Skeletal muscle satellite cell (primary cell): ENCODE results near the gene EVX2.

Experiments
- H3K27me3 ChIP-seq: 2 replicates; pipeline ENCODE4 v1.7.0; 2013; ENCODE audit warnings: low read length; ENCODE audit not compliant: control insufficient read depth, insufficient read depth
- H3K36me3 ChIP-seq: 2 replicates; pipeline ENCODE4 v1.7.0; 2013; ENCODE audit warnings: mild to moderate bottlenecking, control low read depth, low read length; ENCODE audit not compliant: insufficient read depth
- H3K4me1 ChIP-seq: 2 replicates; pipeline ENCODE4 v1.7.0; 2013; ENCODE audit warnings: low read length; ENCODE audit not compliant: control insufficient read depth, insufficient read depth
- H3K4me2 ChIP-seq: 2 replicates; pipeline ENCODE4 v1.7.0; 2013; ENCODE audit warnings: mild to moderate bottlenecking, low read length
- H3K4me3 ChIP-seq: 2 replicates; pipeline ENCODE4 v1.7.0; 2013; ENCODE audit warnings: low read length
- H3K9ac ChIP-seq: 2 replicates; pipeline ENCODE4 v1.7.0; 2013; ENCODE audit warnings: mild to moderate bottlenecking, low read depth, low read length, moderate library complexity
- H3K9me3 ChIP-seq: replicated peaks from 2 replicates; pipeline ENCODE4 v1.7.0; 2013; ENCODE audit warnings: mild to moderate bottlenecking, control low read depth, low read length

The EVX2 gene

GRCh38 chr2:176088048-176088936, 4.5 kb upstream of the EVX2 start:
- Histone ChIP-seq H3K9me3 (no peaks in the 10 kb centered on the region), H3K27me3 (peaks cover 92% of the 10 kb centered on the region), H3K4me1 (peaks cover 11% of the 10 kb centered on the region), H3K36me3 (no peaks in the 10 kb centered on the region), H3K4me2 (peak overlapping the region; percentile 77), H3K4me3 (peak overlapping the region; percentile 57), H3K9ac (no peak overlapping the region)

DNA sequence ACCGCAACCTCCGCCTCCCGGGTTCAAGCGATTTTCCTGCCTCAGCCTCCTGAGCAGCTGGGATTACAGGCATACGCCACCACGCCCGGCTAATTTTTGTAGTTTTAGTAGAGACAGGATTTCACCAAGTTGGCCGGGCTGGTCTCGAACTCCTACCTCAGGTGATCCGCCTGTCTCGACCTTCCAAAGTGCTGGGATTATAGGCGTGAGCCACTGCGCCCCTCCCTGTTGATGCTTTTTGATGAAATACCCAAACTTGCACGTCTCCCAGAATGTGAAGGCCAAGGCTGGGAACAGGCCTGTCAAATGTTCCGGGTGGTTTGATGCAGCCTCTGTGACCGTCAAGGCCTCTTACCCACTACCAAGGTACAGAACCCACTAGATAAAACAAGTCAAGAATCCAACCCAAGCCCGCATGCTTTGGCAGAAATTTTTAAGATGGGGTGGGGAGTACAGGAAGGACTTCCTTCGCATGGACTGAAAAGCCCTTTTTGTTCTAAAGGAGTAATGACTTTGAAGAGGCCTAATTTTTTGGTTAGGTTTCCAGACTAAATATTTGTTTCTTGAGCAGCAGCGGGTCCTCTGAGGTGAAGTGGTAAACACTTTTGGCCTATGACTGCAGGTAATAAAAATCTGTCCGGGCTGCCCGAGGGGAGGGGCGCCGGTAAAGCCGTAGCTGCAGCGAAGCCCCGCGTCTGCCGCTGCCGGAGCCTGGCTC, 3.7 kb upstream of the EVX2 start:
- no peak overlapping the region for H3K4me3 ChIP-seq
- H3K9ac ChIP-seq: no peak overlapping the region
- H3K9me3 ChIP-seq: no peaks in the 10 kb centered on the region
- H3K36me3 ChIP-seq: no peaks in the 10 kb centered on the region
- H3K4me2 ChIP-seq: no peak overlapping the region
- H3K4me1 ChIP-seq: peaks cover 8% of the 10 kb centered on the region
- peaks cover 96% of the 10 kb centered on the region for H3K27me3 ChIP-seq

DNA sequence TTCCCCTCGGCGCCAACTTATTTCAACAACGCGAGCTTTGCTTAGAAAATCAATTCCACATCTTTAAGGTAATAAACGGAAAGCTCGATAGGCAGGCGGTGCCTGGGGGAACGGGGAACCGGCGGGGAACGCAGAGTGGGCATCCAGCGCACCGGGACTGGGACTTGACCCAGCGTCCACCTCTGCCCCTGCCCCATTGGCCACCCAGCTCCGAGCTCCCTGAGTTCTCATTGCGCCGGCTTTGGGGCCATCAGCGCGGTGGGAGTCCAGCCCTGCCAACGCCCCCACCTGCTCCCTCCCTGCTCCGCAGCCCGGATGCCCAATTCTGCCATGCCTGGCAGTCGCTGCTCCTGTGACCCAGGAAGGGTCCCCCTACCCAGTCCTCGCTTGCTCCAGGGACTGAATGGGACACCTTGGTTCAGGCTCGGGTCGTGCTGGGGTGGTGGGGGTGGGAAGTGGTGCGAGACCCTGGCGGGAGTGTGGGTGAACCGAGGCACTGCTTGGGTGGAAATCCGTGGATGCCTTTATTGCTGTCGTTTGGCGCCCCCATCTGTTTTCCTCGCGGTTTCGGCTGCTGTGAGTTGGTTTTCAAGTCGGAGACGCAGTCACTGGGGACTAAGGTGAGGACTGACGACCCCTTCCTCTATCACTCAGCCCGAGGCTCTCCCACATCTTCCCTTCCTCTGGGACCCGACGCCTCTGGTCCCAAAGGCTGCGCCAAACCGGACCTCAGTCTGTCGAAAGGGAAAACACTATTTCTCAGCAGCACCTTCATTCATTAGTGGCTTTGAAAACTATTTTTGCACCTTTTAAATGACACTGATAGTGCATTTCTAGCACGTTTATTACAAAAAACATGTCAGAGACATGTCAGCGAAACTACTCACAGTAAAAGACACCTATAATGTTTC, 2.4 kb upstream of the EVX2 start:
- Histone ChIP-seq H3K9ac (no peak overlapping the region), H3K9me3 (peaks cover 3% of the 10 kb centered on the region), H3K4me2 (peak overlapping the region; percentile 68), H3K4me3 (peak overlapping the region; percentile 9), H3K36me3 (no peaks in the 10 kb centered on the region), H3K27me3 (peaks cover 99% of the 10 kb centered on the region), H3K4me1 (peaks cover 8% of the 10 kb centered on the region)

DNA sequence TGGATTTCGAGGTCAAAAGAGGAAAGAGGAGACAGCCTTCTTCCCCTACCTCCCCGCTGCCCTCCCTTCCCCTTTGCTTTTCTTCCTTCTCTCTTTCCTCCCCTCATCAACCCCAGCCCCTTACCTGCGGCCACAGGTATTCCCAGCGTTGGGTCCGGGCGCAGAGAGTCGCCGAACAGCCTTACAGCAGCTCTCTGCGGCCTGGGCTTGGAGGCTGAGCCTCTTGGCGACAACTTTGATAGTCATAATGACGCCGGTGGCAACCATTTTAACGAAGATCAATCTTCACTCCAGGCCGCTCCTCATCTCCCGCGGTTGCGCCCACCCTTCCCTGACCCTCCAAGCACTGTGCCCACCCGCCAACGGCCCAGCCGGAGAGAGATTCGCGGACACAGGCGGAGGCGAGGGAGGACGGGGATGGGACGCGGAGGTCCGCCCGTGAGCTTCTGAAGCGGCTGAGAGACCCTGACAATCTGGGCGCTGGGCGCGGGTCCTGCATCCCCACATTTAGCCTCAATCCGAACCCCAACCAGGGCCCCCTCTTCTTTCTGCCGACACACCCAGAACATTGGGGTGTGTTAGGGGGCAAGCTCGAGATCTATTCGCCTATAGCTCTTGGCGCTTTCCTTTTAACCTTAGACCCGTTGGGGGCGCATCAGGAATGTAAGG, 1.5 kb upstream of the EVX2 start:
- Histone ChIP-seq H3K4me3 (no peak overlapping the region), H3K9me3 (peaks cover 7% of the 10 kb centered on the region), H3K4me1 (peaks cover 14% of the 10 kb centered on the region)

GRCh38 chr2:176084611-176085119, 903 bp upstream of the EVX2 start:
- peaks cover 96% of the 10 kb centered on the region for H3K27me3 ChIP-seq
- H3K9me3 ChIP-seq: peaks cover 7% of the 10 kb centered on the region
- H3K4me3 ChIP-seq: no peak overlapping the region
- no peaks in the 10 kb centered on the region for H3K36me3 ChIP-seq
- H3K4me1 ChIP-seq: peaks cover 15% of the 10 kb centered on the region
- no peak overlapping the region for H3K9ac ChIP-seq
- no peak overlapping the region for H3K4me2 ChIP-seq

More for the DNA sequence above, 1.5 kb upstream of the EVX2 start:
- Histone ChIP-seq H3K36me3 (no peaks in the 10 kb centered on the region), H3K4me2 (peak overlapping the region; percentile 68), H3K27me3 (peaks cover 99% of the 10 kb centered on the region), H3K9ac (no peak overlapping the region)

DNA sequence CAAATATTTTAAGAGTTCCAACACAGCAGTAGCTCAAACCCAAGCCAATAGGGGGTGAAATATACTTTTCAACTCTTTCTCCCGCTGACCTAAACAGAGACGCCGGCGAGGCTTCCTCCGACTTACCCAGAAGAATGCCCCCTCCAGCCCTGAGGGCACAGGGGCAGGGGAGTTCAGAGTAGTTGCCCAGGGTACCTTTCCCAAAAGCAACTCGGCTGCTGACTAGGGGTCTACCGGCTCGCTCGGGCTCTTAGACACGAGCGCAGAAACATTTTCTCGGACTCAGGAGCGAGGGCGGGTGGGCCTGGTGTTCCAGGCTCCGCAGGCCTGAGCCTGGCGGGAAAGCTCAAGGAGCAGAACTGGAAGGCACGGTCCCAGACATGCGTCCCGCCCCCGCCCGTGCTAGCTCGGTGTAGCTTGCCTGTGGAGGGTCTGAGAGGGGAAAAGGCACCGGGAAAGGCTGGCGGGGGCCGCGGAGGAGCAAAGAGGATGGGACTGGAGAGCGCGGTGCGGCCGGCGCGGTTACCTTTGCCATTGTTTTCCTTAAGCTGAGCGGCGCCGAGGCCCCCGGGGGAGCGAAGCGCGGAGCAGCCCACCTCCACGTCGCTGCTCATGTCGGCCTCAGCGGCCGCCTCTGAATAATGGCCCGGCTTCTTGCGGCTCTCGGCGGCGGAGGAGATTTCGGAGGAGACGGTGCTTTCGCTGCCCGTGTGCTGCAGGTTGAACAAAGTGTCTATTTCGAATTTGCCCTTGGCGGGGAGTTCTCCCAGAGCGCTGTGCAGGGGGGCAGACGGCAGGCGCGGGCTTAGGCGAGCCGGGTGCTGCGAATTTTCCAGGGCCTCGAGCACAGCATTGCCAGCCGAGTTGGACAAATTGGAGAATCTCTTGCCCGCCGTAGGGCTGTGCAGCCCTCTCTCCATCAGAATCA, 674 bp downstream of the EVX2 start:
- H3K4me1 ChIP-seq: peaks cover 18% of the 10 kb centered on the region
- peaks cover 7% of the 10 kb centered on the region for H3K9me3 ChIP-seq
- H3K4me3 ChIP-seq: no peak overlapping the region
- H3K9ac ChIP-seq: no peak overlapping the region
- no peak overlapping the region for H3K4me2 ChIP-seq
- no peaks in the 10 kb centered on the region for H3K36me3 ChIP-seq
- H3K27me3 ChIP-seq: peaks cover 96% of the 10 kb centered on the region

DNA sequence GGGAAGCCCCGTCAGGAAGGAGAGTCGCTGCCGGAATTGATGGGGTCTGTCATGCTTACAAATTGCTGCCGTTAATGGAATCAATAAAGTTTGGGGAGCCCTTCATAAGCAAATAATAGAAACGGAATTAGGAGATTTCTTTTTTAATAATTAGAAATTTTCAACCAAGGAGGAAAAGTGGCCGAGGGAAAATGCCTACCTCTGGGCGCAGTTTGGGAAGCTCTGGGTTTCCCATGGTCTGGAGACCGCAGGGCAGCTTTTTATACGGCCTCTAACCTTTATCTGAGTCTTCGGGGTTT, 1.3 kb downstream of the EVX2 start:
- H3K36me3 ChIP-seq: no peaks in the 10 kb centered on the region
- no peak overlapping the region for H3K4me2 ChIP-seq
- peaks cover 7% of the 10 kb centered on the region for H3K9me3 ChIP-seq
- H3K9ac ChIP-seq: no peak overlapping the region
- no peak overlapping the region for H3K4me3 ChIP-seq
- peaks cover 18% of the 10 kb centered on the region for H3K4me1 ChIP-seq
- H3K27me3 ChIP-seq: peaks cover 96% of the 10 kb centered on the region

- H3K36me3 ChIP-seq: no peaks in the 10 kb centered on the region
- H3K4me3 ChIP-seq: no peak overlapping the region
- peaks cover 18% of the 10 kb centered on the region for H3K4me1 ChIP-seq
- no peak overlapping the region for H3K9ac ChIP-seq
- H3K27me3 ChIP-seq: peaks cover 97% of the 10 kb centered on the region
- peaks cover 7% of the 10 kb centered on the region for H3K9me3 ChIP-seq
- H3K4me2 ChIP-seq: no peak overlapping the region
These were observed 1.8 kb downstream of the EVX2 start for GRCh38 chr2:176081837-176082524.

DNA sequence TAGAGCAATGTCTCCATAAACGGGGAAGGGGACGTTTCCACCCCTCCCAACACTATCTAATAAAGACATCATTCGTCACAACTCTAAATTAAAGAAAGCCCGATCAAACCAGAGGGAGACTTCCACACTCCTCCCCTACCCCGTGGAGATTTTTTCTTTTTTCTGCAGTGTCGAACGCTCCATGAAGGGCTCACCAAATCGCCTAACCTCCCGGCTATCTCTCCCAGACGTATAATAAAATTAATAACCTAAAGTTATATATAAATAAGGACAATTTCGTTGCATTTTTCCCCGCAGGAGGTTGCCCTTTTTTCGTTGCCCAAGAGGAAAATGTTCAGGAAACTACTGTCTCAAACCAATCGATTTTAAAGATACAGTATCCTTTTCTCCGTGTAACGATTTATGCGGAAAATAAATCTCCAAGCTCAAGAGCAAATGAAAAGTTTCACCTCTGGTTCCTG, 2.4 kb downstream of the EVX2 start:
- Histone ChIP-seq H3K36me3 (no peaks in the 10 kb centered on the region), H3K9ac (no peak overlapping the region), H3K9me3 (peaks cover 7% of the 10 kb centered on the region), H3K4me1 (peaks cover 18% of the 10 kb centered on the region), H3K27me3 (peaks cover 97% of the 10 kb centered on the region), H3K4me2 (no peak overlapping the region), H3K4me3 (no peak overlapping the region)
